Right lobe of liver (tissue), 4 donors: ENCODE measurements around the gene GET3.

Experiments used
- POLR2A ChIP-seq: fragments of 450-650 bp; IDR thresholded peaks from one replicate; pipeline ENCODE4 v1.6.1; 2017; ENCODE audit warnings: antibody characterized with exemption, mild to moderate bottlenecking
- TF ChIP-seq, protein P1 (sequence below), 4 donors: fragments of 200-600 bp in 3 of 4; fragments of 450-650 bp in 1 of 4; IDR thresholded peaks; one replicate each; pipeline versions ENCODE4 v1.5.1 to v1.8.0; 2016 to 2022; ENCODE audit warnings: antibody characterized with exemption in 4 of 4, mild to moderate bottlenecking in 2 of 4
- donor health status: DM: no; HTN: no; CAD: no.
- donor health status: DM: no; HTN: no; CAD: no.
- donor health status: DM: no; HTN: yes; CAD: no.

DNA sequence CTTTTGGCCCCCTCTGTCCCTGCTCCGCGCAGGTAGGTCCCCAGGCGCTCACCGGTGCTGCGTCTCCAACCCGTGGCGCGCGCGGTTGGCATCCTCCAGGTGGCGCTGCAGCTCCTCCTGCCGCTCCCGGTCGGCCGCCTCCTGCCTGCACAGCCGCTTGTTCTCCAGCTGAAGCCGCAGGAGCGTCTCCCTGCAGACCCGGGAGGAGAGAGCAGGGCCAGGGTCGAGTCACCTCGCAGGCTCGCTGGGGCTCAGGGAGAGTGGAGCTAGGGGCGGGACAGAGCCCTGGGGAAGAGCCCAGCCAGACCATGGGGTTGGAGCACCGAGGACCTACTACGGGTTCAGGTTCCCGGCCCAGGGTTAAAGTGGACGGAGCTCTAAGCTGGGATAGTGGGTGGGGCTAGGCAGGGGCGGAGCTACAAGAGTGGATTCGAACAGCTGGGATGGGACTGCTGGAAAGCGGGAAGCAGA is 28.8 kb downstream of the GET3 start:
- TF ChIP-seq, protein P1, sequence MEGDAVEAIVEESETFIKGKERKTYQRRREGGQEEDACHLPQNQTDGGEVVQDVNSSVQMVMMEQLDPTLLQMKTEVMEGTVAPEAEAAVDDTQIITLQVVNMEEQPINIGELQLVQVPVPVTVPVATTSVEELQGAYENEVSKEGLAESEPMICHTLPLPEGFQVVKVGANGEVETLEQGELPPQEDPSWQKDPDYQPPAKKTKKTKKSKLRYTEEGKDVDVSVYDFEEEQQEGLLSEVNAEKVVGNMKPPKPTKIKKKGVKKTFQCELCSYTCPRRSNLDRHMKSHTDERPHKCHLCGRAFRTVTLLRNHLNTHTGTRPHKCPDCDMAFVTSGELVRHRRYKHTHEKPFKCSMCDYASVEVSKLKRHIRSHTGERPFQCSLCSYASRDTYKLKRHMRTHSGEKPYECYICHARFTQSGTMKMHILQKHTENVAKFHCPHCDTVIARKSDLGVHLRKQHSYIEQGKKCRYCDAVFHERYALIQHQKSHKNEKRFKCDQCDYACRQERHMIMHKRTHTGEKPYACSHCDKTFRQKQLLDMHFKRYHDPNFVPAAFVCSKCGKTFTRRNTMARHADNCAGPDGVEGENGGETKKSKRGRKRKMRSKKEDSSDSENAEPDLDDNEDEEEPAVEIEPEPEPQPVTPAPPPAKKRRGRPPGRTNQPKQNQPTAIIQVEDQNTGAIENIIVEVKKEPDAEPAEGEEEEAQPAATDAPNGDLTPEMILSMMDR (IDR thresholded peaks at IDR 0.05), result peak; percentile 45 to 89 (median 56)
- no peak for TF ChIP-seq POLR2A
